ENCODE measurements around the gene ZFX. TPM values are rescaled to one million over a fixed set of nuclear protein-coding genes. Genes with fewer than 3 reads are reported as not detected.
"Not testable (repeated sequence)": the region's sequence is repeated elsewhere in the genome, so short reads cannot be mapped to it uniquely, and the experiment has no call there.

ZFX gene
- total and polyA plus RNA-seq, 2 donors, result 14.0 to 112 TPM

DNA sequence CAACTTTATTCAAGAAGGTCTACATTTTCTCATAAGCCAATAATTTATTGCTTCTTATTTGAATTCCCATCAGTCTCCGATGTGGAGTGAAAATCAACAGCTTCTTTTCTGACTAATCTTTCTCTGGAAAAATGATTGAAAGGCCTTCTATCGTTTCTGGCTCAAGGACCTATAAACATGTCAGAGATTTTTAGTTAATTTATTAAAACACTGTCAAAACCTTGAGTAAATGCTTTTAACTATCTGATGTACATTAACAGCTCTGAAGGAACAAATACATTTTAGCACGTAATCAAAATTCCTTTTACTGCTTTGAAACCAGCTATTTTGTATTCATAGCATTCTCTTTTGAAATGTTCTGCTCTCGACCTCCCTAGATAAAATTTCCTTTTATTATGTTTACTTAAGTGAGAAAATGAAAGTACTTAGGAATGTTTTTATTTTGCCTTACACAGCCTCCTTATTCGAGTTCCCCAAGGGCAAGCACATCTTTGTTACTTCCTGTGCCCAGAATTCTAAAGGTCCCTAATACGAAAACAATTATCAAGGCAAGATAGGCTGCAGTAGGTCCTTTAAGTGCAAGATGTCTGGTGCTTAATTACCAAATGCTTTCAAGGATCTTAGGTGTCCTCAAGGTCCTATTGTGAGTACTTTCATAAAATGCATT lies 3.1 kb upstream of the ZFX start:
- Histone ChIP-seq H3K36me3 (ENCODE audit: insufficient read depth) (no peaks in the 10 kb centered on the region), H3K4me1 (ENCODE audit: insufficient read depth) (no peaks in the 10 kb centered on the region), H3K4me3 (ENCODE audit: low read depth, low read length) (no peak overlapping the region), H3K27ac (ENCODE audit: low read depth) (no peak overlapping the region)
- DNase-seq (ENCODE audit: extremely low spot score), result no peak
- WGBS, result 6% methylated on average over 6 of the region's 6 CpGs

DNA sequence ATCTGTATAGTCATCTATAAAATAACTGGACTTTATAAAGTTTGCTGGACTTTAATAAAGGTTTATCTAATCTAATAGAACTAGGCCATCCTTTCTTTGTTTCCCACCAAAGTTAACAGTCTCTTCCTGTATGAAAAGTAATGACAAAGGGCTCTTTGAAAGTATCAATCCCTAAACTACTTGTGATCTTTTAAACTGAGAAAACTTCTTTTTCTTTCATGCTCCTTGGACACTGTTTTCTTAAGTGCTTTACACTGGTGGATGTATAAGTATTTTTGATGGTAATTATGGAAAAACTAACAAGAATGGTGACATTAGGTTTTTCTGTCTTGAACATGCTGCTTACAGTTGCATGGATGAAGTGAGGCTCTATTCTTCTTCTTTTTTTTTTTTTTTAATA lies 2.4 kb upstream of the ZFX start:
- Histone ChIP-seq H3K27ac (ENCODE audit: low read depth) (no peak overlapping the region), H3K4me1 (ENCODE audit: insufficient read depth) (no peaks in the 10 kb centered on the region), H3K4me3 (ENCODE audit: low read depth, low read length) (no peak overlapping the region), H3K36me3 (ENCODE audit: insufficient read depth) (no peaks in the 10 kb centered on the region)
- DNase-seq (ENCODE audit: extremely low spot score), result no peak

DNA sequence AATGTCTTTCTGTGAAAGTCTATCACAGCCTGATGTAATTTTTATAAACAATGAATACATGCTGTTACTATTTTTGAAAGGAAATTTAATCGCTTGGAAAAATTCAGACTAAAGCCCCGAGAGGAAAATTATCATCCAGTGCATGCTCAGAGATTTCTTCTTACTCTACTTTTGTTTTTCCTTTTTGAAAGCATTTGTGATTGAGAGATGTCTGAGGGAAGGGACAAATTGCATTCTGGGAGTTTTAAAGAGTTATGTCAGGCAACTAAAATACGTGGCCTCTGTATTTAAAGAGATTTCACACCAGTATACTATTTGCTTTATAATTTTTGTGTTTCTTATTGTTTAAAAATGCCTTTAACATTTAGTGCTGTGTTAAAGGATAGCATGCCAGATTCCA lies 1.4 kb upstream of the ZFX start:
- DNase-seq (ENCODE audit: extremely low spot score), result no peak
- WGBS, result 3% methylated on average over 3 of the region's 3 CpGs
- no peaks in the 10 kb centered on the region for H3K36me3 ChIP-seq (ENCODE audit: insufficient read depth)
- peaks cover 2% of the 10 kb centered on the region for H3K4me1 ChIP-seq (ENCODE audit: insufficient read depth)
- H3K27ac ChIP-seq (ENCODE audit: low read depth), result no peak overlapping the region
- no peak overlapping the region for H3K4me3 ChIP-seq (ENCODE audit: low read depth, low read length)

DNA sequence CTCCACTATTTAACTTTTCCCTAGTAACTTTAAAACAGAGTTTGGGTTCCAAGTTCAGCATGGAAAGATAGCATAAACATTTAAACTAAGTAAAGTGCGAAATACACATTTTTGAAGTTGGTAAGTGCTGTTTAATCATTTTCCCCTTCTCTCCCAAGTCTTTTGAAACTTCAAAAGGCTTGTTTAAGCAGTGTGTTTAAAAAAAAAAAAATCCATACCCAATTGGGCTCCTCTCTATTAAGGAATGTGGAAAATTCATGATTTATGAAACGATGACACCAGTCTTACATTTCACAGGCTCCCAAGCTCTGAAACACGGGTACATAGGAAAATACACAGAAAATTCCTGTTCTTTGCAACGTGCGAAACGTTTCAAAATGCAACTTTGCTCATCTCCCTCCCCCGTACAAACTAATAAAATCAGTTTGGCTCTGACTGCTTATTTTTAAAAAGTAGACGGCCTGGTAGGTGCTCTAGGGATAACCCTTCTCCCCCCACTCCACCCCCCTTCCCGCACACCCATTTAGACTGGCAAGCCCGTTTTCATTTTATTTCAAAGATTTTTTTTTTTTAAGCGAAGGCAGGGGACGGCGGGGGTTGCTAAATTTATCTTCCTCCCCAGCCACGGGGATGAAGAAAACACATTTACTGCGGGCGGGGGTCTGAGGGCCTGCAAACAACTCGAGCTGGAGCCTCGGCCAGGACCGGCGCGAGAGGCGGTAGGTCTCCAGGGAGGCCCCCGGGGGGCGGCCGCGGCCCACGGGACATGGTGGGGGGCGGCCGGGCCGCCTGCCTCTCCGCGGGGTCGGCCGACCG lies 786 bp upstream of the ZFX start:
- peak overlapping the region; percentile 99 for H3K27ac ChIP-seq (ENCODE audit: low read depth)
- no peaks in the 10 kb centered on the region for H3K36me3 ChIP-seq (ENCODE audit: insufficient read depth)
- peaks cover 2% of the 10 kb centered on the region for H3K4me1 ChIP-seq (ENCODE audit: insufficient read depth)
- peak overlapping the region; percentile 72 for H3K4me3 ChIP-seq (ENCODE audit: low read depth, low read length)
- 1% methylated on average over 35 of the region's 35 CpGs for WGBS
- DNase-seq (ENCODE audit: extremely low spot score), result peak; percentile 49

DNA sequence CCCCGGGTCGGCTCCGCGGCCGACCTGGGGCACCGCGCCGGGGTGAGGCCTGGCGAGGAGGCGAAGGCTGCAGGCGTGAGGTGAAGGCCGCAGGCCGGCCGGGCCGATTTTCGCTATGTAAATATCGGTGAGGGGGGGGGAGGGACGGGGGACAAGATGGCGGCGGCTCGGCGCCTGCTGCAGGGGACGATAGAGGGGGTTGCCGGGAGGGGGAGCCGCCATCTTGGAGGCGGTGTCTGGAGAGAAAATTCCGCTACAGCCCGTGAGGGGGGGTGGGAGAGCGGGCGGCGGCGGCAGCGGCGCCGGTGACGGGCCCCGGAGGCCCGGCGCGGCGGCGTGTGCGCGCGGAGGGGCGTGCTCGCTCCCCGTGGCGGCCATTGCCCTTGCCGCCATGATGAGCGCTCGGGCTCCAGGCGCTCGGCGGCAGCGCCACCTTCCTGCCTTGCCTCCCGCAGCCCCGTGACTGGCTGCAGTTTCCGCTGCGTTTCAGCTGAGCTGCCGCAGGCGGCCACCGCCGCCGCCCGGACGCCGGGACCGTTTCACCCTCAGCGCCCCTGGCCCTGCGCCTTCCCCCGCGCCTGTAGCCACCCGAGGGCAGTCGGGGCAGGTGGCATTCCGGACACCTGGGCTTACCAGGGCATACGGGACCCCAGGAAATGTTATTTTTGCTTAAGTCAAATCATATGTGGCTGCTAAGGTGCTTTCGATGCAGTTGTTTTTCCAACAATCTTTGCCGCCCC lies 692 bp downstream of the ZFX start:
- Histone ChIP-seq H3K36me3 (ENCODE audit: insufficient read depth) (no peaks in the 10 kb centered on the region), H3K4me3 (ENCODE audit: low read depth, low read length) (peak overlapping the region; percentile 72), H3K27ac (ENCODE audit: low read depth) (peak overlapping the region; percentile 99), H3K4me1 (ENCODE audit: insufficient read depth) (peaks cover 2% of the 10 kb centered on the region)
- WGBS, result under 1% methylated on average over 64 of the region's 79 CpGs
- DNase-seq (ENCODE audit: extremely low spot score), result peak; percentile 64

DNA sequence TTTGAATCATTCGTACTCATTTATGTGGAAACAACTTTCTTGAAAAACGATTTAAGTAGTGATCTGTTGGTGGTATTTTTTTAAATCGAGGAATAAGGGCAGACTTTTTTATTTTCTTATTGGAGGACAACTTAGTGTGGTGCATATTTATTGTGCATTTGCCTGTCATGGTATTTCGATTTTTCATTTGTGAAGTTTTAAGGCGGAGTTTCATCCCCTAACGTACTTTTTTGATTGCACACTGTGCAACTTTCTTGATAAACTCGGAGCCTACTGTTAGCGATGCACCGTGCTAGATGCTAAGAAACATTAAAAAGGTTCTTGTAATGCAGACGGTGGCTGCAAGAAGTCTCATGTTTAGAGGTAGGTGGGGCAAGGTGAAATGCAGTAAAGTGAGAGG lies 1.4 kb downstream of the ZFX start:
- Histone ChIP-seq H3K27ac (ENCODE audit: low read depth) (peak overlapping the region; percentile 18), H3K4me1 (ENCODE audit: insufficient read depth) (peaks cover 2% of the 10 kb centered on the region), H3K4me3 (ENCODE audit: low read depth, low read length) (peak overlapping the region; percentile 72), H3K36me3 (ENCODE audit: insufficient read depth) (no peaks in the 10 kb centered on the region)
- WGBS, result under 1% methylated on average over 10 of the region's 10 CpGs
- DNase-seq (ENCODE audit: extremely low spot score), result no peak

DNA sequence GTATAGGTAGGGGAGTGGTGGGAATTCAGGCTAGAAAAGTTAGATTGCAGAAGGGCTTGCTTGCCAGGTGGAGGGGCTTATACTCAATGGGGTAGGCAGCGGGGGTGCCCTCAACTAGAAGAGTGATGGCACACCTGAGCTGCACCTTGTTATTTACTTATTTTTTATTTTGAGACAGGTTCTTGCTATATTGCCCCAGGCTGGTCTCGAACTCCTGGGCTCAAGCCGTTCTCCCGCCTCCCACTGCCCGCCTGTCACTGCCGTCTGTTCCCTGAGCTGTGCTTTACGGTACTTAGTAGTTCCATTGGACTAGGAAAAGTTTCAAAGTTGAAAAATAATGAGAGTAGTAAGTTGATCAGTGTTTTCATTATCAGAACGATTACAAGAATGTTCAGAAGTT lies 2.0 kb downstream of the ZFX start:
- 31% methylated on average over 8 of the region's 8 CpGs for WGBS
- Histone ChIP-seq H3K36me3 (ENCODE audit: insufficient read depth) (no peaks in the 10 kb centered on the region), H3K4me1 (ENCODE audit: insufficient read depth) (peaks cover 2% of the 10 kb centered on the region), H3K27ac (ENCODE audit: low read depth) (peak overlapping the region; percentile 18), H3K4me3 (ENCODE audit: low read depth, low read length) (peak overlapping the region; percentile 72)
- no peak for DNase-seq (ENCODE audit: extremely low spot score)

DNA sequence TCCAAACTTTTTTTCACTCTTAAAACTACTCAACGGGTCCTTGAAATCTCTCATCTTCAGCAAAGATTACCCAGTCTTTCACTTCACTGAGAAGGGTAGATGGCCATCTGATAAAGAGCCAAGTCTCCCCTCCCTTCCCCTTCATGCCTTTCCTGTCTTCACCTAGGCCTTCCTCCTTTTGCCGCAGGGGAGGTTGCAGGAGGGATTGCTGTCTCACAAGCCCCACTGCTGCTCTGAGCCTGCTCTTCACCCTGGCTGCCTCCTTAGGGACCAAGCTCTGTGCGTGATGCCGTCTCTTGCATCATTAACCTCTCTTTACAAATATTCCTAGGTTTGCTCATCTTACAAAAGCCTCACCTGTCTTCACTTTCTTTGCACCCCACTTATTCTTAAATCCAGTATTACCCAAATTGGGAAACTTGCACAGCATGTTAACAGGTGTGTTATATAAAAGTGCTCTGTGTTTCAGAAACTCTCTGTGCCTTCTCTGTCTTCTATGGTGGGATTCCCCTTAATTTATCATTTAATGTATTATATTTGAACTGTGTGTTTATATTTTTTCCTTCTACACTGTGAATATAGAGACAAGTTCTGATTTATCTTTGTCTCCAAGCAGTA lies 3.8 kb downstream of the ZFX start:
- 12% methylated on average over 4 of the region's 4 CpGs for WGBS
- DNase-seq (ENCODE audit: extremely low spot score), result no peak
- Histone ChIP-seq H3K36me3 (ENCODE audit: insufficient read depth) (no peaks in the 10 kb centered on the region), H3K27ac (ENCODE audit: low read depth) (no peak overlapping the region), H3K4me1 (ENCODE audit: insufficient read depth) (peaks cover 2% of the 10 kb centered on the region), H3K4me3 (ENCODE audit: low read depth, low read length) (no peak overlapping the region)

DNA sequence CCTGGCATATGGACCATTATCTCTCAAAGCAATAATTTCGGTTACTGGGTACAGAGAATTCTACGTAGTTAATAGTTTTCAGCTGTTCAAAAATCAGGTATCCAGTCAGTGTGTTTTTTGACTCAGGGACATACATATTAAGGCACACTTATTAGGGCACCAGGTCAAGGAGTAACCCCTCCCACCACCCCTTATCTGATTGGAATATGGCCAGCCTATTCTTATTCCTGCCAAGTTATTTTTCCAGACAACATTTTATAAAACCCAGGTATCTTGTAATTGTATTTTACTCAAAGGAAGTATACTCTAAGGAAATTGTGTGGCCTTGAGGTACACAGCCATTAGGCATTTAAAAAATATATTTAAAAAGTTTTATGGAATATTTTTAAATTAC lies 4.3 kb downstream of the ZFX start:
- no peak overlapping the region for H3K4me3 ChIP-seq (ENCODE audit: low read depth, low read length)
- no peak overlapping the region for H3K27ac ChIP-seq (ENCODE audit: low read depth)
- 27% methylated on average over 2 of the region's 2 CpGs for WGBS
- peaks cover 2% of the 10 kb centered on the region for H3K4me1 ChIP-seq (ENCODE audit: insufficient read depth)
- DNase-seq (ENCODE audit: extremely low spot score), result no peak
- H3K36me3 ChIP-seq (ENCODE audit: insufficient read depth), result no peaks in the 10 kb centered on the region

DNA sequence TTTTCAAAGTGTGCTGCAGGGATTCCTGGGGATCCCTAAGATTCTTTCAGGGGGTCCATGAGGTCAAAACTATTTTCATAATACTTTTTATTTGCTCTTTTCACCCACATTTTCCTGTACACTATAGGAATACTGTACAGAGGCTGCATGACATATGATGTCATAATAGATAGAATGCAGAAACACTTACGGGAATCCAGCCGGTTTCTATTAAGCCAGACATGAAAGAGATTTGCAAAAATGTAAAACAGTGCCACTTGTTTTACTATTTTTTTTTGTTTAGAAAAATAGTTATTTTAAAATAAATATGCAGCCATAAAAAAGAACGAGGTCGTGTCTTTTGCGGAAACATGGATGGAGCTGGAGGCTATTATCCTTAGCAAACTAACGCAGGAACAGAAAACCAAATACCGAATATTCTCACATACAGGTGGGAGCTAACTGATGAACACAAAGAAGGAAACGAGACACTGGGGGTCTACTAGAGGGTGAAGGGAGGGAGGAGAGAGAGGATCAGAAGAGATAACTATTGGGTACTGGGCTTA lies 5.0 kb downstream of the ZFX start:
- H3K36me3 ChIP-seq (ENCODE audit: insufficient read depth), result no peaks in the 10 kb centered on the region
- DNase-seq (ENCODE audit: extremely low spot score), result no peak
- no peak overlapping the region for H3K27ac ChIP-seq (ENCODE audit: low read depth)
- H3K4me3 ChIP-seq (ENCODE audit: low read depth, low read length), result no peak overlapping the region
- WGBS, result 29% methylated on average over 8 of the region's 8 CpGs
- peaks cover 2% of the 10 kb centered on the region for H3K4me1 ChIP-seq (ENCODE audit: insufficient read depth)

DNA sequence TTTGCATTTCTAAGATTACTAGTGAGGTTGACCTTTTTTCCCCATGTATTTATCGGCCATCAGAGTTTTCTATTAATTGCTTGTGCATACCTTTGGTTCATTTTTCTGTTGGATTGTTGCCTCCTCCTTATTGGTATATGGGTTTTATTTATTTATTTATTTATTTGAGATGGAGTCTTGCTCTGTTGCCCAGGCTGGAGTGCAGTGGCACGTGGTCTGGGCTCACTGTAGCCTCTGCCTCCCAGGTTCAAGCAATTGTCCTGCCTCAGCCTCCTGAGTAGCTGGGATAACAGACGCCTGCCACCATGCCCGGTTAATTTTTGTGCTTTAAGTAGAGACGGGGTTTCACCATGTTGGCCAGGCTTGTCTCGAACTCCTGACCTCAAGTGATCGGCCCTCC lies 6.2 kb downstream of the ZFX start:
- not testable (repeated sequence) for H3K36me3 ChIP-seq (ENCODE audit: insufficient read depth); H3K4me3 ChIP-seq (ENCODE audit: low read depth, low read length); H3K27ac ChIP-seq (ENCODE audit: low read depth); DNase-seq (ENCODE audit: extremely low spot score); H3K4me1 ChIP-seq (ENCODE audit: insufficient read depth)
- WGBS, result 83% methylated on average over 7 of the region's 7 CpGs

DNA sequence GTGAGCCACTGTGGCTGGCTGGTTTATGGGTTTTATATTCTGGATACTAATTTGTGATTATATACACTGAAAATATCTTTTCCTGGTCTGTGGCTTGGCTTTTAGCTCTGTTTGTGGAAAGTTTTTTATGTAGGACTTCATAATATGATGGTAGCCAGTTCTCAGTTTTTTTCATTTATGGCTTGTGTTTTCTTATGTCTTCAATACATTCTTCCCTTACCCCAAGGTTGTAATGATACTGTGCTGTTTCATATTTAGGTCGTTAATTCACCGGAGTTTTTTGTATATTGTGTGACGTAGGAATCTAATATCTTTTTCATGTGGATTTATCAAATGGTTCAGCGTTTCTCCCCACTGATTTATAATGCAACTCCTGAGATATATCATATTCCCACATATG lies 6.6 kb downstream of the ZFX start:
- DNase-seq (ENCODE audit: extremely low spot score), result no peak
- Histone ChIP-seq H3K4me1 (ENCODE audit: insufficient read depth) (peaks cover 2% of the 10 kb centered on the region), H3K36me3 (ENCODE audit: insufficient read depth) (no peaks in the 10 kb centered on the region), H3K4me3 (ENCODE audit: low read depth, low read length) (no peak overlapping the region), H3K27ac (ENCODE audit: low read depth) (no peak overlapping the region)
- 86% methylated on average over 4 of the region's 4 CpGs for WGBS

DNA sequence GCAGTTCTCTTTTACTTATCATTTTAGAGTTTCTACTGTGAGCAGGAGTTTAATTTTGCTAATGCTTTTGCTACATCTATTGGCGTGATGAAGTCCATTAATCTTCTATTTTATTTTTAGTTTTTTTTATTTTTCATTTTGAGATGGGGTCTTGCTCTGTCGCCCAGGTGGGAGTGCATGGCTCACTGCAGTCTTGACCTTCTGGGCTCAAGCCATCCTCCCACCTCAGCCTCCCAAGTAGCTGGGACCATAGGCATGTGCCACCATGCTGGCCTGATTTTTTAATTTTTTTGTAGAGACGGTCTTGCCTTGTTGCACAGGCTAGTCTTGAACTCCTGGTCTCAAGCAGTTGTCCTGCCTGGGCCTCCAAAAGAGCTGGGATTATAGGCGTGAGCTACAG lies 9.4 kb downstream of the ZFX start:
- 82% methylated on average over 4 of the region's 4 CpGs for WGBS
- Histone ChIP-seq H3K4me1 (ENCODE audit: insufficient read depth) (no peaks in the 10 kb centered on the region), H3K4me3 (ENCODE audit: low read depth, low read length) (no peak overlapping the region), H3K27ac (ENCODE audit: low read depth) (no peak overlapping the region), H3K36me3 (ENCODE audit: insufficient read depth) (no peaks in the 10 kb centered on the region)
- DNase-seq (ENCODE audit: extremely low spot score), result no peak

Data from urinary bladder (tissue), 4 donors.